ENCODE data around the gene ADORA3. TPM values are rescaled to one million over a fixed set of nuclear protein-coding genes. Genes with fewer than 3 reads are reported as not detected.

The ADORA3 gene
- total RNA-seq, 2 donors from 2014 or later = 1.6 to 3.6 TPM

DNA sequence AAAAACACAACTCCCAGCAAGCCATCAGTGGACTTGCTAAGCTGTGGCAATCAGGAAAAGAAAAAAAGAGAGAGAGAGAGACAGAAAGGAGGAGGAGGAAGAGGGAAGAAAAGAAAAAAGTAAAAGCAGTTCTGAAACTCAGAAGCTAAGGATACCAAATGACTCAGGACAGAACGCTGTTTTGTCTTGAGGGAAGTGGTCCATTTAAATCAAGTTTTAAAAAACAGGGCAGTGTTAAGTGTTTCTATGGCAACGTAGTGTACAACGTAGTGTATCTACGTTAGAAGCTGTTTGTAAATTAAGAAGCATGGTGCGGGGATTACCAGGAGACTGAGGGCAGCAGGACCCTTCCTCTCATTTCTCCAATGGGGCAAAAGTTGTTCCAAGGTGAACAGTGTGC lies 5.8 kb downstream of the ADORA3 start:
- H3K27ac ChIP-seq = no peak overlapping the region
- ATAC-seq (no peak), DNase-seq (no peak)
- H3K4me1 ChIP-seq = no peaks in the 10 kb centered on the region
- no peaks in the 10 kb centered on the region for H3K36me3 ChIP-seq (replicated peaks in 1 of 2; ENCODE audit: insufficient read depth in 1 of 2, low read depth in 2 of 2)
- intact Hi-C loops (cut with DNase I) = no loop called here
- no peak overlapping the region for H3K4me3 ChIP-seq
- no peaks in the 10 kb centered on the region for H3K9me3 ChIP-seq
- no peaks in the 10 kb centered on the region for H3K27me3 ChIP-seq
- TF ChIP-seq CTCF (IDR thresholded peaks at IDR 0.05) = no peak
- no peak for TF ChIP-seq POLR2A (IDR thresholded peaks at IDR 0.05)
- 62 to 66% methylated on average over 5 of the region's 5 CpGs for WGBS, 2 donors

- Histone ChIP-seq H3K27ac (no peak overlapping the region), H3K4me3 (no peak overlapping the region), H3K4me1 (no peaks in the 10 kb centered on the region), H3K9me3 (no peaks in the 10 kb centered on the region), H3K27me3 (no peaks in the 10 kb centered on the region), H3K36me3 (replicated peaks in 1 of 2; ENCODE audit: insufficient read depth in 1 of 2, low read depth in 2 of 2) (no peaks in the 10 kb centered on the region)
- DNase-seq = no peak
- TF ChIP-seq POLR2A (IDR thresholded peaks at IDR 0.05) = no peak
- TF ChIP-seq CTCF (IDR thresholded peaks at IDR 0.05) = no peak
- no peak for ATAC-seq
- intact Hi-C loops (cut with DNase I) = no loop called here
- 74 to 82% methylated on average over 4 of the region's 4 CpGs for WGBS, 2 donors
Observed at GRCh38 chr1:111496398-111496797, 7.0 kb downstream of the ADORA3 start.

- ATAC-seq = no peak
- peak overlapping the region in 1 of 4 donors; percentile 65 for H3K27ac ChIP-seq
- no peaks in the 10 kb centered on the region for H3K9me3 ChIP-seq
- H3K27me3 ChIP-seq = no peaks in the 10 kb centered on the region
- DNase-seq = no peak
- no peaks in the 10 kb centered on the region for H3K36me3 ChIP-seq (replicated peaks in 1 of 2; ENCODE audit: insufficient read depth in 1 of 2, low read depth in 2 of 2)
- WGBS, 2 donors = 86 to 91% methylated on average over 4 to 7 of the region's 7 CpGs
- H3K4me1 ChIP-seq = no peaks in the 10 kb centered on the region
- TF ChIP-seq CTCF (IDR thresholded peaks at IDR 0.05) (no peak), POLR2A (IDR thresholded peaks at IDR 0.05) (no peak)
- H3K4me3 ChIP-seq = no peak overlapping the region
- intact Hi-C loops (cut with DNase I) = no loop called here
Observed at GRCh38 chr1:111491070-111491469, 12.4 kb downstream of the ADORA3 start.

DNA sequence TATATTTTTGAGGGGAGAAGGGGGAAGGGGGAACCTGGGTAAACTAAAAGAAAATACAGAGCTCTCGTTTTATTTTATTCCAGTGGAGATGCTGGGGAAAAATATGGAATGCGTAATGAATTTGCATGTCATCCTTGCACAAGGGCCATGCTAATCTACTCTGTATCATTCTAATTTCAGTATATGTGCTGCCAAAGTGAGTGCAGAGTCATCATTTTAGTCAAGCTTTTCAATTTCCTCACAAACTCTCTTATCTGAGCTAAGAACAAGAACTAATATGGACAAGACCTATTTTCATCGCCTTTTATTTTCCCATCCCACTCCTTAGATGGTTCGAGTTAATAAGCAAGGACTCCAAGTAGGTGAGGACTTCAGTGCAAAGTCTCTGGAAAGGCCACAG lies 13.2 kb downstream of the ADORA3 start:
- no peak for TF ChIP-seq POLR2A (IDR thresholded peaks at IDR 0.05)
- no peak for TF ChIP-seq CTCF (IDR thresholded peaks at IDR 0.05)
- Histone ChIP-seq H3K4me1 (no peaks in the 10 kb centered on the region), H3K4me3 (no peak overlapping the region), H3K9me3 (no peaks in the 10 kb centered on the region), H3K36me3 (replicated peaks in 1 of 2; ENCODE audit: insufficient read depth in 1 of 2, low read depth in 2 of 2) (no peaks in the 10 kb centered on the region), H3K27me3 (no peaks in the 10 kb centered on the region), H3K27ac (peak overlapping the region in 2 of 4 donors; percentile 4 to 65)
- intact Hi-C loops (cut with DNase I) = no loop called here
- 70 to 78% methylated on average over 4 of the region's 4 CpGs for WGBS, 2 donors
- DNase-seq (no peak), ATAC-seq (no peak)

DNA sequence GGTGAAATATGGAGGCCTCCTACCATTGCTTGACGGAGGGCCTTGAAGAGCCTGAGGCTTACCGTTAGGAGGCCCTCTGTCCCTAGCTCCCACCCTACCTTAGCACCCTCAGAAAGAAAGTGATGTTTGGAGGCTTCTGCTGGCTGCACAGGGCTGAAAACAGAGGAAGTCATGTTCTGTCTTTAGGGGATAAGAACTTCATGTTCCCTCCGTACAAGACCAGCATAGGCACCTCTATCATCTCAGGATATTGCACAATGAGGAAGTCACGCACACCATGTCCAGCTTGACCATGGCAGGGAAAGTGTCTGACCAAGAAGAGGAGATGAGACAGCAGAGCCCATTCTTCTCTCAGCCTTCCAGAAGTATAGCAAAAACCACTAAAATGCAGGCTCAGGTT lies 13.8 kb downstream of the ADORA3 start:
- Histone ChIP-seq H3K9me3 (no peaks in the 10 kb centered on the region), H3K27ac (peak overlapping the region in 2 of 4 donors; percentile 33 to 72), H3K4me3 (no peak overlapping the region), H3K4me1 (no peaks in the 10 kb centered on the region), H3K36me3 (replicated peaks in 1 of 2; ENCODE audit: insufficient read depth in 1 of 2, low read depth in 2 of 2) (no peaks in the 10 kb centered on the region), H3K27me3 (no peaks in the 10 kb centered on the region)
- TF ChIP-seq POLR2A (IDR thresholded peaks at IDR 0.05) (peak in 1 of 3 donors; percentile 53), CTCF (IDR thresholded peaks at IDR 0.05) (no peak)
- ATAC-seq (no peak), DNase-seq (peak in 1 of 4 donors; percentile 76)
- intact Hi-C loops (cut with DNase I) = no loop called here
- 70 to 77% methylated on average over 3 to 4 of the region's 4 CpGs for WGBS, 2 donors
